ENCODE results near the gene TOR1AIP1.

- no peak for TF ChIP-seq CTCF (conservative IDR thresholded peaks at IDR 0.05; ENCODE audit: low read depth, low read length)
- TF ChIP-seq POLR2A (IDR thresholded peaks at IDR 0.05; ENCODE audit: low read depth, low read length) = no peak
- no peak for TF ChIP-seq RCOR1 (IDR thresholded peaks at IDR 0.05; ENCODE audit: insufficient replicate concordance, low read length)
- TF ChIP-seq USF2 (IDR thresholded peaks at IDR 0.05; ENCODE audit: low read depth, low read length) = no peak
- no peak for TF ChIP-seq SMC3 (IDR thresholded peaks at IDR 0.05; ENCODE audit: low read depth, low read length)
Measured at GRCh38 chr1:179926850-179927205, 44.7 kb downstream of the TOR1AIP1 start.

Measured in IMR-90 (cell line).